ENCODE measurements around the gene LRRTM4. TPM values are rescaled to one million over a fixed set of nuclear protein-coding genes. Genes with fewer than 3 reads are reported as not detected.
A peak's percentile ranks its signal among the peaks of the same experiment; 100 is the strongest.

The LRRTM4 gene
- total and polyA plus RNA-seq, 2 experiments from 2014 or later, result 4.5 to 15.4 TPM

DNA sequence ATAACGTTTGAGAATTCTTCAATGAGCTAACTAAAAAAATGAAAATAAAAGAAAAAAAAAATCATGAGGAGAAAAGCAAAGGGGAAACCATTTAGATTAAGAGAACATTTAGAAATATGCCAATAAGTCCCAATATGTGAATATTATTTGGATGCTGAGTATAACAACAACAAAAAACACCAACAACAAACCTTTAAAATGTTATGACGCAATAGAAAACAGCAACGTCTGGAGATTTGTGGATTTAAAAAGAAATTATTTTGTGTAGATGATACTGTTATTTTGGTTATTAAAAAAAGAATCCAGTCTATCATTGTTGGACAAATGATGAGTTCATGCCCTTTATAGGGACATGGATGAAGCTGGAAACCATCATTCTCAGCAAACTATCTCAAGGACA lies 417.2 kb downstream of the LRRTM4 start (continued):
- TF ChIP-seq ZNF462 (CRISPR knock-in tag; IDR thresholded peaks at IDR 0.05) (no peak), NANOG (IDR thresholded peaks at IDR 0.05; ENCODE audit: borderline replicate concordance) (no peak), JUNB (IDR thresholded peaks at IDR 0.05; ENCODE audit: unreplicated experiment) (no peak)

- ATAC-seq, result peak; percentile 65
- Mint-ChIP-seq H3K36me3 (ENCODE audit: low read depth) (peaks cover 46% of the 10 kb centered on the region; the same call in 2 of the 3 replicates), H3K9me3 (peaks cover 5% of the 10 kb centered on the region; the same call in 2 of the 3 replicates), H3K27ac (no peak overlapping the region), H3K4me3 (no peak overlapping the region), H3K27me3 (ENCODE audit: insufficient read depth, low read depth, poor library complexity) (peaks cover 3% of the 10 kb centered on the region), H3K4me1 (peaks cover 39% of the 10 kb centered on the region)
- H2AFZ ChIP-seq, result no peak overlapping the region
- no peaks in the 10 kb centered on the region for H3K9me2 ChIP-seq (ENCODE audit: insufficient read depth)
- H3K4me3 ChIP-seq, result no peak overlapping the region
- no peaks in the 10 kb centered on the region for H4K20me1 ChIP-seq (replicated peaks; ENCODE audit: insufficient read depth)
- no peaks in the 10 kb centered on the region for H3K79me2 ChIP-seq (replicated peaks; ENCODE audit: insufficient read depth)
- no peak overlapping the region for H3K4me2 ChIP-seq
- H3K4me1 ChIP-seq (ENCODE audit: insufficient read depth), result peaks cover 8% of the 10 kb centered on the region
- 0 out of 2 replicates have a peak, but pooled peaks cover 5% of the 10 kb centered on the region for H3F3A ChIP-seq (replicated peaks; ENCODE audit: low read depth)
- DNase-seq (ENCODE audit: low spot score), result peak; percentile 40
- no peak overlapping the region for H3K27ac ChIP-seq (ENCODE audit: low read depth)
- no peaks in the 10 kb centered on the region for H3K27me3 ChIP-seq (ENCODE audit: insufficient read depth)
- no peaks in the 10 kb centered on the region for H3K36me3 ChIP-seq (ENCODE audit: insufficient read depth)
- no peak for TF ChIP-seq CREB1 (CRISPR knock-in tag; IDR thresholded peaks at IDR 0.05; ENCODE audit: low read depth)
- TF ChIP-seq ZNF331 (CRISPR knock-in tag; IDR thresholded peaks at IDR 0.05; ENCODE audit: low read depth), result no peak
- no peak for TF ChIP-seq STAT1 (IDR thresholded peaks at IDR 0.05; ENCODE audit: unreplicated experiment)
- TF ChIP-seq JUNB (IDR thresholded peaks at IDR 0.05; ENCODE audit: unreplicated experiment), result no peak
- no peak for TF ChIP-seq ZNF114 (CRISPR knock-in tag; IDR thresholded peaks at IDR 0.05)
- no peak for TF ChIP-seq EZH2 (IDR thresholded peaks at IDR 0.05; ENCODE audit: low read depth, unreplicated experiment)
- TF ChIP-seq, protein P1, sequence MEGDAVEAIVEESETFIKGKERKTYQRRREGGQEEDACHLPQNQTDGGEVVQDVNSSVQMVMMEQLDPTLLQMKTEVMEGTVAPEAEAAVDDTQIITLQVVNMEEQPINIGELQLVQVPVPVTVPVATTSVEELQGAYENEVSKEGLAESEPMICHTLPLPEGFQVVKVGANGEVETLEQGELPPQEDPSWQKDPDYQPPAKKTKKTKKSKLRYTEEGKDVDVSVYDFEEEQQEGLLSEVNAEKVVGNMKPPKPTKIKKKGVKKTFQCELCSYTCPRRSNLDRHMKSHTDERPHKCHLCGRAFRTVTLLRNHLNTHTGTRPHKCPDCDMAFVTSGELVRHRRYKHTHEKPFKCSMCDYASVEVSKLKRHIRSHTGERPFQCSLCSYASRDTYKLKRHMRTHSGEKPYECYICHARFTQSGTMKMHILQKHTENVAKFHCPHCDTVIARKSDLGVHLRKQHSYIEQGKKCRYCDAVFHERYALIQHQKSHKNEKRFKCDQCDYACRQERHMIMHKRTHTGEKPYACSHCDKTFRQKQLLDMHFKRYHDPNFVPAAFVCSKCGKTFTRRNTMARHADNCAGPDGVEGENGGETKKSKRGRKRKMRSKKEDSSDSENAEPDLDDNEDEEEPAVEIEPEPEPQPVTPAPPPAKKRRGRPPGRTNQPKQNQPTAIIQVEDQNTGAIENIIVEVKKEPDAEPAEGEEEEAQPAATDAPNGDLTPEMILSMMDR (conservative IDR thresholded peaks at IDR 0.05; ENCODE audit: low read depth in 2 of 2), result peak; percentile 45 to 61
Observed at GRCh38 chr2:77104554-77104953, 417.6 kb downstream of the LRRTM4 start.
